Renal cortical epithelial cell (primary cell): ENCODE measurements around the gene PRKAA2. TPM values are rescaled to one million over a fixed set of nuclear protein-coding genes. Genes with fewer than 3 reads are reported as not detected.

Experiments used
- DNase-seq: peaks from one replicate; pipeline ENCODE4 v3.0.0-alpha.2; 2011; ENCODE audit warnings: low read depth
- total RNA-seq: library from RNA; depleted of rRNA; stranded (reverse); fragments of >200 nt; gene quantifications from 2 replicates; pipeline ENCODE4 v1.2.3, GENCODE V29; 2014

PRKAA2 gene
- total RNA-seq, 1 donor from 2014 or later, result 32.8 TPM

GRCh38 chr1:56654126-56654923 is 9.2 kb downstream of the PRKAA2 start:
- DNase-seq, result no peak

DNA sequence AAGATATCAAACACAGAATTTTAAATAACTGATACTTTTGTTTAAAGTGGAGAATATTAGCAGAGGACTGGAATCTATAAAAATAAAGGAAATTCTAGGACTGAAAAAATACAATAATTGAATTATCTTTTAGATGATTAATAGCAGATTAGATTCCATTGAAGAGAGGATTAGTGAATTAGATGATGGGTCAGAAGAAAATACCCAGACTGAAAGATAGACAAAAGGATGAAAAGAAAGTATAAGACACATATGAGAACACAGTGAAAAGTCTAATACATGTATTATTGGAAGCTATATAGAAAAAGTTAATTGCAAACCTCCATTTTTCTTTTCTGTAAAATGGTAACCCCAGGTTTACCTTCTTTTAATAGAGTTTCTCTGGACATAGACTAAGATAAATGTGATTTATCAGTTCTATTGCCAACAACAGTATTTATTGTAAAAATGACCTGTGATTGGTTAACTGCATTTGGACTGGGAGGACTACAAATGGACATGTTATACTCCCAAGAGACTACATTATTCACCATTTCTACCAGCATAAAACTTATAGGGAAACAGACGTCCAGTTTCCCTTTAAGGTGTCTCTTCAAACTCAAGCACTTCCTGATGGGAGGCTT is 11.0 kb downstream of the PRKAA2 start:
- no peak for DNase-seq

DNA sequence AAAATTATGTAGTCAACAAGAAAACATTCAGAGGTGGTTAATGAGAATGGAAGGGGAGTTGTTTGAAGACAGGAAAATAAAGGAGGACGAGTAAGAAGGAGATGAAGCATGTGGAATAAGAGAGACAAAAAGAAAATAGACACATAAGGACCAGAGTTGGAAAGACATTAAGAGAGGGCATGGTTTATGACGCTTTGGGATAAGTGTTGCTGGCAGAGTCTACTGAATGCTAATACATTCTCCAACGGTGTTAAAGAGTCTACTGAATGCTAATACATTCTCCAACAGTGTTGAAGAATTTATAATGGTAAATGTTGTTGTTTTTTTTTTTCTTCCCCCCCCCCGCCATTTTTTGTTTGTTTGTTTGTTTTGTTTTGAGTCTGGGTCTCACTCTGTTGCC is 13.1 kb downstream of the PRKAA2 start:
- DNase-seq, result no peak

GRCh38 chr1:56660293-56660692 is 15.2 kb downstream of the PRKAA2 start:
- DNase-seq, result no peak

DNA sequence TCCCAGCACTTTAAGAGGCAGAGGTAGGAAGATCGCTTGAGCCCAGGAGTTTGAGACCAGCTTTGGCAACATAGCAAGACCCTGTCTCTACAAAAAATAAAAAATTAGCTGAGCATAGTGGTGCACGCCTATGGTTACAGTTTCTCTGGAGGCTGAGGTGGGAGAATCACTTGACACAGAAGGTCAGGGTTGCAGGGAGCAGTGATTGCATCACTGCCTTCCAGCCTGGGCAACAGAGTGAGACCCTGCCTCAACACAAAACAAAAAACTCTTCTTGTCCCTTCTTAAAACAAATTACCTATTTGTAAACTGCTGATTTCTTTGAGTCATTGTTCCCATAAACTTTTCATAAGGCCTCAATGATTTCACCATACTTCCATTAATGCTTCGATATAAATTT is 18.7 kb downstream of the PRKAA2 start:
- DNase-seq, result no peak

DNA sequence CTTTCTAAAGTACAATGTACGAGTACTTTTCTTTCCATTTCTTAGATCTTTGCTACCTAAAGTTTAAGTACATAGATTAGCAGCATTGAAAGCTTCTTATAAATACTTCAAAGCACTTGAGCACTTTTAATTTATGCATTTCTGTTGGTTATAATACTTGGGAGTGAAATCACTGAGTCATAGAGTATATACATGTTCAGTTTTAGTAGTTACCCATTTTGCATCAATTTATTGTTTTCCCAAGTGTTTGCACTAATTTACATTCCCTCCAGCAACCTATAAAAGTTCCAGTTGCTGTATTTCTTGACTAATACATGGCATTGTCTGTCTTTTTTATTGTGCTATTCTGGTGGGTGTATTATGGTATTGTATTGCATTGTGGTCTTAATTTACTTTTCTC is 20.3 kb downstream of the PRKAA2 start:
- DNase-seq, result no peak

GRCh38 chr1:56666112-56666608 is 21.0 kb downstream of the PRKAA2 start:
- DNase-seq, result no peak

DNA sequence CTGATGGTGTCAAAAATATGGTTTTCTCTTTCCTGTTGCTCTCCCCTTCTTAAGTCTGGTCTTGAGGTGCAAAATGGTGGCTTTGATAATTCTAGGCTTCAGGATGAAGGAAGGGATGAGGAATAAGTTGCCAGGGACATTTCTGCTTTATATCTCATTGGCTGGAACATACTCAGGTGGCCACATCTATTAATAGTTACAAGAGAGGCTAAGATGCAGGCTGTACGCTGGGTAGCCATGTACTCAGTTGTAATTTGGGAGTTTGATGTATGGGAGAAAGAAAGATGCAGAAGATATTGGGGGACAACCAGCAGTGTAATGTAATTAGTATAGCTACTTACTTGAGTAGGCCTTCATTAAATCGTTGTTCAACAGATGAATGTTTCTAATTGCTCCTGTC is 25.2 kb downstream of the PRKAA2 start:
- DNase-seq, result no peak

GRCh38 chr1:56671085-56671484 is 26.0 kb downstream of the PRKAA2 start:
- DNase-seq, result no peak

DNA sequence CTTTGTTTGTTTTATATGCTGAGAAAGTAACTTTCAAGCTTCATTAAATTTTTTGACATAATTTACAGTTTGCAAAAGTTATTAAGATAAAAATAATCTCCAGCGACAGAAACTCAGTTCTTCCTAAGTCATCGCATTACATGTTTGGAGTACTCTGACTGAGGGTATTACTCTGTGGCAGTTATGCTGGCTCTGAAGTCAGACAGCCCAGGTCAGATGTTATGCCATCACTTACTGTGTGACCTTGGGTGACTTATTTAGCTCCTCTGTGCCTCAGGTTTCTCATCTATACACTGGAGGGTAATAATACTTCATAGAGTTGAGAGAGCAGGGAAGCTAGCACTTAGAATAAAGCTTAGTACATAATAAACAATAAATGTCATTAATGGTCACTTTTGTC is 26.4 kb downstream of the PRKAA2 start:
- DNase-seq, result no peak

DNA sequence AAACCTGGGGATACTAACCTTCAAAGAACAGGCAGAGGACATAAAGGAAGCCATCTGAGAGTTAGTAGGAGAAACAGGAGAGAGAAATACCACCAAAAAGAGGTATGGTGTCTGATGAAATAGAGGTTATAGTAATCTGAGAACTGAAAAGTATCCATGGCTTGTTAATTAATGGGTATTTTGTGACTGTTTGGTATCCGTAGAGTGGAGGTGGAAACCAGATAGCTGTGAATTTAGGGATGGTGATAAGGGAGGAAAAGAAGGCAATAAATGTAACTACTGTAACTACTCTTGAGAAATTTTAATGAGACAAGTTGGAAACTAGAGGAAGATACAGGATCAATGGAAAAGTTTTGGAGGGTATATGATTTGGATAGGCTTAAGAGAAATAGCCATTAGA is 27.5 kb downstream of the PRKAA2 start:
- DNase-seq, result no peak

- no peak for DNase-seq
These were observed 30.6 kb downstream of the PRKAA2 start for GRCh38 chr1:56675763-56676162.

DNA sequence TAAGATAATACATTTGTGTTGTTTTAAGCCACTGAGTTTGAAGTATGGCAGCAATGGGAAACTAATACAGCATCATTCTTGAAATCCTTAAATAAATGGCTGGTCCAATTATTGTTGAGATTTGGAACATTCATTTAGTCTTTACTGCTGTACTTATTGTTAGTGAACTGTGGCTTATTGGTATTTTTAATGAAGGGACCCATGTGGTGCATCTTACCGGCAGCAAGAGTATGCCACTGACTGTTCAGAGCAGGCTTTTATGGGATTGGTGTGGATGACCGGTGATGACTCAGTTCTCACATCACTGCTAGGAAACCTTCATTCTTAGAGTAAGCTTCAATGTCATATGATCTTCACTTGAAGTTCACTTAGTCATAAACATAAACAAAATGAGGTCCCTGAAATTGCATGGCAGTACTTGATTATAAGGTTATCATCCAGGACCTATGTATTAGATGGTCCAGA is 31.5 kb downstream of the PRKAA2 start:
- peak; percentile 97 for DNase-seq

- DNase-seq, result no peak
These were observed 38.5 kb downstream of the PRKAA2 start for GRCh38 chr1:56683569-56683968.

DNA sequence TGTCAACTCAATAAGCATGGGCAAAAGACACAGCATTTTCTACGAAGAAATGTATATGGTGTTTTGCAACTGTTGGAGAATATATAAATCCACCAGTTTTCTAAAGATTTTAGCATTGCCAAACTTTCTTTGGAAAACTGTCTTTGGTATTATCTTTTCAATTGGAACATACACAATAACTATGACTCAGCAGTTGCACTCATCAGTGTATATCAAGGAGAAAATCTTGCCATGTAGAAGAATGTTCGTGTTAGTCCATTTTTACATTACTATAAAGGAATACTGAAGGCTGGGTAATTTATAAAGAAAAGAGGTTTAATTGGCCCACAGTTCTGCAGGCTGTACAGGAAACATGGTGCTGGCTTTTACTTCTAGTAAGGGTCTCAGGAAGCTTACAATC is 41.1 kb downstream of the PRKAA2 start:
- no peak for DNase-seq

DNA sequence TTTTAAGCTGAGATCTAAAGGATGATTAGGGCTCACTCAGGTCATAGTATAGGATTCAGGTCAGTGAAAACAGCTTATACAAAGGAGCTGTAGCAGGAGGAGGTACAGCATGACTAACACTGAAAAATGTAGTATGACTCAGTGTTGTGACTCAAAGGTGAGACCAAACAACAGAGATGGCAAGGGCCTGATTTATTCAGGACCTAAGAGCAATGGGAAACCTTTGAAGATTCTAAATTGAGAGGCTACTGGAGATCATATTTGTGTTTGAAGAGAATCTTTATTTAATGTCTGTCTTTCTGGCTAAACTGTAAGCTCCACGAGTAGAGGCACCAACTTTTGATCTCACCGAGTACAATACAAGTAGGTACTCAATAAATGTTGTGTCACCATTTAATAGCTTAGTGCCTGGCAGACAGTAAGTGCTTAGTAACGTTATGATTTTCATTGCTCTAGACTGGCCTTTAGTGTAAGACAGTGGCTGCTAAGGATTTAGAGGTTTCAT is 43.5 kb downstream of the PRKAA2 start:
- peak; percentile 98 for DNase-seq

- DNase-seq, result no peak
These were observed 51.5 kb downstream of the PRKAA2 start for GRCh38 chr1:56696663-56697062.

- DNase-seq, result no peak
These were observed 58.6 kb downstream of the PRKAA2 start for GRCh38 chr1:56703747-56704146.

GRCh38 chr1:56707379-56707778 is 62.3 kb downstream of the PRKAA2 start:
- DNase-seq, result no peak

DNA sequence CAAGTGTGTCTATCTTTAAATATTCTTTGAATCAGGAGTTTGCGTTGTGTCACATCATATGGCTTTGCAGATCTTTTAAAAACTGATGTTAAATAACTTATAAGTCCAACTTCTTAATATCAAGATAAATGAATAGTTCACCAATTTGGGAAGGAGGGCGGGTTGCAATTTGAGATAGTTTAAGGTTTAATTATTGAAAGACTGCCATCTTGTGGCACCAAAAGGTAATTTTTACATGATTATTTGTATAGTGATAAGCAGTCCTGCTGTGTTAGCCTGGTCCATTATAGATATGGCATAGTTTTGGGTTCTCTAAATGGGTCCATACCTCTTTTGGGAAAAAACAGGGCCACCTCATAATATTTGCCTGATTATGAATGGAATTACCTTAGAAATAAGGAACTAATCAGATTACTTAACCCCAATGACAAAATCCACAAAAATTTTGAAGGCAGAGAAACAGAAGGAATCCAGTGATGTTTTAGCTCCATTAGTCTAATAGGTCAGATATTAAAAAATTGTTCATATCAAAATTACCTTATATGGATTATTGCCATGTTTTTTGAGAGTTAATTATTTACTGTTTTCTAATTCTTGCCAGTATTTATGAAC is 64.3 kb downstream of the PRKAA2 start:
- peak; percentile 69 for DNase-seq

DNA sequence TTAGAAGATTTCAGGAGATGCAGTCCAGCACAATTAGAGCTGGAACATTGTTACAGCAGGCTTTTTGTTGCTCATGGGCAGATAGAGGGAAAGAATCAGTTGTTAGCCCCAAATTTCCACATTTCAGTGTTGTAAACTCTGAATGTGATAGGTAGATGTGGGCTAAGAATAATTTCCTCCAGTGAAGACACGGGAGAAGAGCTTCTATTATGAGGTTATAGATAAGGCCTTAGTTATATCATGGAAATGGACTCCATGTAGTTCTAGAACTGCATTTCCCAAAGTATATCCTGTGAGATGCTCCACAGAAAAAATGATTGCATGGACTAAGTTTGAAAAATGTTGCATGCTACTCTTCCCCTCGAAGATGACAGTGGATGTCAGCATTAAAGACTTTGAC is 64.9 kb downstream of the PRKAA2 start:
- no peak for DNase-seq

DNA sequence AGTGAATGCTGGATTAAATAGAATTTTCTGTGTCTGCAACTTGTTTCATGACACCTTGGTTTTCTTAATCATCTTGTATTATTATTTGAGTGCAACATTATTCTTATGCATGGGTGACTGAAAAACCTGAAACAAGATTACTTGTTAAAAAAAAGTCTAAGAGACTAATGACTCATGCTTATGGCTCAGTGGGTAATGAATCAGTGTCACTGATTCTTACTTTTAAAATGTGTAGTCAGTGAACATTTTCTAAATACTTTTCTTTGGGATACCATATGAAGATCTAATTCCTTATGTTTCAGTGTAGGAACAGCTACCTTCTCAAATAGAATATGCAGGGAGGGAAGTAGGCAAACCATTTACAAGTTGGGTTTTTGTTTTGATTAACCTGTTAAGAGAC is 65.5 kb downstream of the PRKAA2 start:
- DNase-seq, result peak; percentile 96

- no peak for DNase-seq
These were observed 67.0 kb downstream of the PRKAA2 start for GRCh38 chr1:56712150-56712549.
